Measurements from ENCODE around the gene TPSB2. TPM values are rescaled to one million over a fixed set of nuclear protein-coding genes. Genes with fewer than 3 reads are reported as not detected.
"Not testable (repeated sequence)": the region's sequence is repeated elsewhere in the genome, so short reads cannot be mapped to it uniquely, and the experiment has no call there.

The TPSB2 gene
- total RNA-seq: 22.1 TPM
- long read RNA-seq, transcript TPSB2-201 (6 exons, 1,165 nt): major isoform, 10 of 16 reads
- long read RNA-seq, transcript TPSB2-203 (5 exons, 1,352 nt): minor isoform, 6 of 16 reads
- long read RNA-seq, partial matches to known transcripts: 0 of 16 reads
- long read RNA-seq, other reads (novel, unspliced or antisense): 0 of 16 reads

DNA sequence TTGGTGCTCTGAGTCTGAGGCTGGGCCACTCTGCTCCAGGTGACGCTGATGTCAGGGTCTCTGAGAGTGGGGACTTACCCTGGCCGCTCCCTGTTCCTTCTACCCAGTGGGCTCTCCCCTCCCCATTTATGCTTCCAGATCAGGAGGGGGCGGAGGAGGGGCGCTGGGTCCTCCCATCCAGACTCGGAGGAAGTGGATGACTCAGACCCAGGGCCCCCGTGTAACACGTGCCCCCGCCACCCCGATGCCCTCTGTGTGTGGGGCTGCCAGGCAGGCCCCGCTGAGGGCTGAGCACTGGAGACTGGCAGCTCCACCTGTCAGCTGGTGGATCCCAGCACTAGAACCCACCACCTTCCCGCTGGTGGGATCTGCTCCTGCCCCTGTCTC, at the start of gene TPSB2:
Gene TPSB2 (minus strand): TSS at position 101 of the 387 bp plus-strand sequence. CDS start 233 bp downstream, outside the sequence.
- not testable (repeated sequence) for DNase-seq (ENCODE audit: low spot score)

GRCh38 chr16:1279081-1279944, 49.3 kb upstream of the TPSB2 start:
- DNase-seq (ENCODE audit: low spot score): no peak

- DNase-seq (ENCODE audit: low spot score): no peak
Measured at GRCh38 chr16:1278477-1278876, 48.5 kb upstream of the TPSB2 start.

DNA sequence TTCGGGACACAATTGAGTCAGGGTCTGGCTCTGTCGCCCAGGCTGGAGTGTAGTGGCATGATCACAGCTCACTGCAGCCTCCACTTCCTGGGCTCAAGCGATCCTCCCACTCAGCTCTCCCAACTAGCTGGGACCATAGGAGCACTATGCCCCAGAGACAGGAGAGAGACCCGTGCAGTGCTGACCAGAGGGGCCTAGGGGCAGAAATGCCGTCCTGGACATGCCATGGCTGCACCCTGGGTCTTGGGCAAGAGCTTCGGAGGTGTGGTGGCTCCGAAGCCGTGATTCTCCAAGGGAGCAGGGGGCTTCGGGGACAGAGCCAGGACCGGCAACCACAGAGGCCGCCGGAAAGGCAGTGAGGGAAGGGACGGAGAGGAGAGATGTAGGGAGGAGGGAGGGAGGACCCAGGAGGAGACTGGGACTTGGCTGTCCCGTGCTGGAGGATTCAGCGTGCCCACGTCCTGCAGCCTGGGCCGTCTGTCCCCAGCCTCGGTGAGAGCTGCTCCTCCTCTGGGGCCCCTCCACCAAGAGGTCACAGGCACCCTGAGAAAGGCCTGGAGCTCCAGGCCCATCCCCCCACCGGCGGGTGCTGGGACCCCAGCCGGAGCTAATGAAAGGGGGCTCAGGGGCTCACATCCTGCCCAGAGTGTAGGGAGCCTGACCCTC, 47.8 kb upstream of the TPSB2 start:
- no peak for DNase-seq (ENCODE audit: low spot score)

DNA sequence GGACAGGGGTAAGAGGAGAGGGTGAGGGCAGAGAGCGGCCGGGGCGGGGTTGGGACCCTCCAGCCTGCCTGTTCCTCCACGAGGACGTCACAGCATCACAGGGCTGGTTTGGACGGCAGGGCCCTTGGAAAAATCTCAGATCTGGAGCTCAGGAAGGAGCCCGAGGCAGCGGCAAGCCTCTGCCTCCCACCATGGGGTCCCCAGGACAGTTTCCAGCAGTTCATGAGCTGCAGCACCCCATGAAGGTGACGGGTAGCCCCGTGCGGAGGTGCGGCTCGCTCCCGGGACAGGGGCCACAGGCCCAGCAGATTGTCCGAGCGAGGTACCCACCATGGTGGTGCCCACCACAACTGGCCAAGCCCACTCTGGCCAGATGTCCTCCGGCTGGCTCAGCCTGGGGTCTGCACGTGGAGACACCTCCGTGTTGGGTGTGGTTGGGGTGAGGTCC, 47.2 kb upstream of the TPSB2 start:
- DNase-seq (ENCODE audit: low spot score): no peak

DNA sequence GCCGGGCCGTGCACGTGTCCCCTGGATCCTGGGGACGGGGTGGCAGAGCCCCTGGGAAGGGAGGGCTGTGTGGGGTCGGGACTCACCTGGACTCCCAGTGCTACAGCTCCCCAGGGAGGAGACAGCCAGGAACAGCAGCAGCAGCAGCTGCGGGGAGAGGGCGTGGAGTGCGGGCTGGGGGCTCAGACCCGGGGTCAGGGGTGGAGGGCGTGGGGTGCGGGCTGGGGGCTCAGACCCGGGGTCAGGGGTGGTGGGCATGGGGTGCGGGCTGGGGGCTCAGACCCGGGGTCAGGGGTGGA, 46.5 kb upstream of the TPSB2 start:
- DNase-seq (ENCODE audit: low spot score): no peak

DNA sequence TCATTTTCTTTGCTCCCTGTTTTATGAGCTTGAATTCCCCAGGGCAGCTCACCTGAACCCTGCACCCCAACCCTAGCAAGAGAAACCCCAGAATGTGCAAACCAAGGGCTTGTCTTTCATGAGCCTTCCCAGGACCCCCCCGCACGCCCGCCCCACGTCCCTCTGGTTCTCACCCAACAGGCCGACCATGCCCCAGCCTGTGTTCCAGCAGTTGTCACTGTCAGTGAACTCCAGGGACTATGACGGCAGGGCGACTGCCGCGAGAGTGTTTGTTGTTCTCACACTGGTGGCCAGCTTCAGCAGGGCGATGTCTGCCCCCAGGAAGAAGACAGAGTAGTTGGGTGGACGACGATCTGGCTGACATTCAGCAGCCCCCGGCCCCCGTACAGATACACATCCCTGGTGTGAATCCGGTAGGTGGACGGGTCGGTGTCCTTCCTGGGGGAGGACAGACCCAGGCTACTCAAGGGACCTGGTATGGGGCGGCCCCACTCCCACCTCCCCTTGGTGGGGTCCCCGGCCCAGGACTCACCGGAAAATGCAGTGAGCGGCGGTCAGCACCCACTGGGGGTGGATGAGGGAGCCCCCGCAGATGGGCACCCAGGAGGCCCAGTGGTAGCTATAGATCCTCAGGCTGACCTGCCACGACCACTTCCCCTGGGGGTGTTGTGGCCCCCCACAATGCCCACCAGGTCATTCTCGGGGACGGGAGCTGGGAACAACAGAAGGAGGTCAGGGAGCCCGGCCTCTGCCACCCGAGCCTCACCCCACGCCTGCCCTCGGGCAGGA, 46.0 kb upstream of the TPSB2 start:
- no peak for DNase-seq (ENCODE audit: low spot score)

DNA sequence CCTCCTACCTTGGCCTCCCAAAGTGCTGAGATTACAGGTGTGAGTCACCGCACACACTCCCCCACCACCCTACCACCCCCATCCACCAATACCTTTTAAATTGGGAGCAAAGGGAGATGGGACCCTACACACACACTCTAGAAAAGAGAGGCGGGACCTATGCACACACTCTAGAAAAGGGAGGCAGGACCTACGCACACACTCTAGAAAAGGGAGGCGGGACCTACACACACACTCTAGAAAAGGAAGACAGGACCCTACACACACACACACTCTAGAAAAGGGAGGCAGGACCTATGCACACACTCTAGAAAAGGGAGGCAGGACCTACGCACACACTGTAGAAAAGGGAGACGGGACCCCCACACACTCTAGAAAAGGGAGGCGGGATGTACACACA, 44.8 kb upstream of the TPSB2 start:
- no peak for DNase-seq (ENCODE audit: low spot score)

DNA sequence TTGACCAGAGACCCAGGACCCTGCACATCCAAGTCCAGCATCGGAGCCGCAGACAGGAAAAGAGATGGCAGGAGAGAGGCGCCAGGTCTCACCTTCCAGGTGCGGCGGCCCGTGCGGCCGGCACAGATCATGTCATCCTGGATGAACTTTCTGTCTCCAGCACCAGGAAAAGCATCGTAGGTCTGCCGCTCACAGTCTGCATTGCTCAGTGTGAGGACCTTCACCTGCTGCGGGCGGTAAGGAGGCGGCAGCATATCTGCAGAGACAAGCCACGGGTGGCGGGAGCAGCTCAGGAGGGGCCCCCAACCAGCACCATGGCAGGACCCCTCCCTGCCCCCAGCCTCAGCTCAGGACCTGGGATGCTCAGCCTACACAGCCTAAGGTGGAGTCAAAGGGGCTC, 43.8 kb upstream of the TPSB2 start:
- no peak for DNase-seq (ENCODE audit: low spot score)

DNA sequence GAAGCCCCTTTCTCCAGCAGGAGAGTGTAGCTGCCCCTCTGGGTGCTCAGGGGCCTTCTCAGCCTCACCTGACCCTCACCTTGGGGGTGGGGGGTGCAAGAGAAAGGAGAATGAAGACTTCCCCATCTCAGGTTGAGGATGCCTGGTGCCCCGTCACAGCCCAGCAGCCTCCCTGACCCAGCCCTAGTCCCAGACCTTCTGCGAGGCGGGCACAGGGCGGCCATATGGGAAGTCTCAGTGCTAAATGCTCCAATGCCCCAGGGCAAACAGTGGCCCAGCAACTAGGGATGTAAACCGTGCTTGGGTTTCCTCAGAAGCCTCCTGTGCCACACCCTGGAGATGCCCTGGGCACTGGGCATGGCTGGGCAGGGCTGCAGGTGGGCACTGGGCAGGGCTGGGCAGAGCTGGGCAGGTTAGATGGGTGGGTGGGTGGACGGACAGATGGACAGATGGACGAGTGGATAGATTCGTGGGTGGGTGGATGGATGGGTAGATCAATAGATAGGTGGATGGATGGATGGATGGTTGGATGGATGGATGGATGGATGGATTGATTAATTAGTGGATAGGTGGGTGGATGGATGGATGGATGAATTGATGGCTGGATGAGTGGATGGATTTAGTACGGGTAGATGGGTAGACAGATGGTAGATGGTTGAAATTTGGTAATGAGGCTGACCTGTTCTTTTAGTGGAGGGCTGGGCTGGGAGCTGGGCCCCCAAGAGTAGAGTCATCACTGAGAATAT, 42.6 kb upstream of the TPSB2 start:
- DNase-seq (ENCODE audit: low spot score): no peak

GRCh38 chr16:1271724-1272413, 41.9 kb upstream of the TPSB2 start:
- not testable (repeated sequence) for DNase-seq (ENCODE audit: low spot score)

DNA sequence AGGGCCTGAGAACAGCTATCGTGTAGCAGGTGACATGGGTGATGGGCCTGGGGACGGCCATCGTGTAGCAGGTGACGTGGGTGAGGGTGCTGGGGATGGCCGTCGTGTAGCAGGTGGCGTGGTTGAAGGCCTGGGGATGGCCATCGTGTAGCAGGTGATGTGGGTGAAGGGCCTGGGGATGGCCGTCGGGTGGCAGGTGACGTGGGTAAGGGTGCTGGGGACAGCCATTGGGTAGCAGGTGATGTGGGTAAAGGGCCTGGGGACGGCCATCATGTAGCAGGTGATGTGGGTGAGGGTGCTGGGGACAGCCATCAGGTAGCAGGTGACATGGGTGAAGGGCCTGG, 41.4 kb upstream of the TPSB2 start:
- no peak for DNase-seq (ENCODE audit: low spot score)

DNA sequence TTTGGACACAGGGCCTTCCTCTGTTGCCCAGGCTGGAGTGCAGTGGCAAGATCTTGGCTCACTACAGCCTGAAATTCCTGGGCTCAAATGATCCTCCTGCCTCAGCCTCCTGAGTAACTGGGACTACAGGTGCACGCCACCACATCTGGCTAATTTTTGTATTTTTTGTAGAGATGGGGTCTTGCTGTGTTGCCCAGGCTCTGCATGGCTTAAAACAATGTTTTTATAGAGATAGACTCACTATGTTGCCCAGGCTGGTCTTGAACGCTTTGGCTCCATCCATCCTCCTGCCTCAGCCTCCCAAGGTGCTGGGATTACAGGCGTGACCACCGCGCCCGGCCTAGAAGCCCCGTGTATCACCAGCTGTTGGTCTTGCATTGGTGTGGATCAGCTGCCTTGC, 39.4 kb upstream of the TPSB2 start:
- DNase-seq (ENCODE audit: low spot score): not testable (repeated sequence)

DNA sequence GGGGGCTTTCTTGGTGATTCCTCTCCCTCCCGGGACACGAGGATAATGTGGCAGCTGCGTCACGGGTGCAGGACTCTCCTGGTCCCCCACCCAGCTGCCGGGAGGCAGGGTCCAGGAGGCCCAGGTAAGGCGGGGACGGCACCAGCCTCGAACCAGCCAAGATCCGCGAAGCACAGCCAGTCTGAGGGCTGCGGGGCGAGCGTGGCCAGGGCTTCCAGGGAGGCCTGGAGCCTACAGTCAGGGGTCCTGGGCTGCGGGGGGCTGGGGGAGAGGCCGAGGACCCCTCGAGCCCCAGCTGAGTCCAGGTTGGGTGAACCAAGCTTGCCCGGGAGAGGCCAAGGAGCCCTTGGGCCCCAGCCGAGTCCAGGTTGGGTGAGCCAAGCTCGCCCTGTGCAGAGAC, 35.8 kb upstream of the TPSB2 start:
- DNase-seq (ENCODE audit: low spot score): no peak

DNA sequence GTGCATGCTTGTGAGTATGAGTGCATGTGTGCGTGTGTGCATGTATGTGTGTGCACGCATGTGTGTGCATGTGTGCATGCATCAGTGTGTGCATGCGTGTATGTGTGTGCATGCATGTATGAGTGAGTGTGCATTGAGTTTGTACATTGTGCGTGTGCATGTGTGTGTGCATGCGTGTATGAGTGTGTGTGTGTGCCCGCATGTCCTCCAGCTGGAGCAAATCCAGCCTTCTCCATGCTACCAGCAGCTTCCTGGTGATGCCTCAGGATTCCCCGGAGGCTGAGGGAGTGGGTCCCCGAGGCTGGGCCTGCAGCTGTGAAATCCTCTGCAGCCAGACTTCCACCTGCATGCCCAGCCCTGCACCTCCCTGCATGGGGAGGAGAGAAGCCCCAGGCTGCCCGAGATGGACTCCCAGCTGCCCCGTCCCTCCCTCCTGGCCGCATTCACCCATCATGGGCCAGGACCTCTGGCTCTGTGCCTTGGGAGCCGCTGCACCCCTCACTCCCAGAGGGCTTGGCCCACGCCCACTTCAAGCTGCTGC, 35.2 kb upstream of the TPSB2 start:
- DNase-seq (ENCODE audit: low spot score): no peak

DNA sequence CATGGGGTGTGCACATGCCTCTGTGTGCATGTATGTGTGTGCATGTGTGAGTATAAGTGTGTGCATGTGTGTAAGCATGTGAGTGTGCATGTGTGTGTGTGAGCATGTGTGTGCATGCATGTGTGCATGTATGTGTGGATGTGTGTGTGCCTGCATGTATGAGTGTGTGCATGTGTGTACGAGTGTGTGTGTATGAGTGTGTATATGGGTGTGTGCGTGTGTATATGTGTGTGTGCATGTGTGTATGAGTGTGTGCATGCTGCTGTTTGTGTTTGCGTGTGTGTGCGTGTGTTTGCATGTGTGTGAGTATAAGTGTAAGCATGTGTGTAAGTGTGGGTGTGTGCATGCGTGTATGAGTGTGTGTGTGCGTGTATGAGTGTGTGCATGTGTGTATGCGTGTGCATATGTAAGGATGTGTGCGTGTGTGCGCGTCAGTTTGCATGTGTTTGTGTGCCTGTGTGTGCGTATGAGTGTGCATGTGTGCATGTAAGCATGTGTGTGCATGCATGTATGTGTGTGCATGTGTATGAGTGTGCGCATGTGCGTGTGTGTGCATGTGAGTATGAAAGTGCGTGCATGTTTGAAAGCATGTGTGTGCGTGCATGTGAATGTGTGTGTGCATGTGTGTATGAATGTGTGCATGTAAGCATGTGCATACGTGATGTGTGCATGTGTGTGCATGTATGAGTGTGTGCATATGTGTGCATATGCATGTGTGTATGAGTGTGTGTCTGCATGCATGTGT, 34.5 kb upstream of the TPSB2 start:
- no peak for DNase-seq (ENCODE audit: low spot score)

DNA sequence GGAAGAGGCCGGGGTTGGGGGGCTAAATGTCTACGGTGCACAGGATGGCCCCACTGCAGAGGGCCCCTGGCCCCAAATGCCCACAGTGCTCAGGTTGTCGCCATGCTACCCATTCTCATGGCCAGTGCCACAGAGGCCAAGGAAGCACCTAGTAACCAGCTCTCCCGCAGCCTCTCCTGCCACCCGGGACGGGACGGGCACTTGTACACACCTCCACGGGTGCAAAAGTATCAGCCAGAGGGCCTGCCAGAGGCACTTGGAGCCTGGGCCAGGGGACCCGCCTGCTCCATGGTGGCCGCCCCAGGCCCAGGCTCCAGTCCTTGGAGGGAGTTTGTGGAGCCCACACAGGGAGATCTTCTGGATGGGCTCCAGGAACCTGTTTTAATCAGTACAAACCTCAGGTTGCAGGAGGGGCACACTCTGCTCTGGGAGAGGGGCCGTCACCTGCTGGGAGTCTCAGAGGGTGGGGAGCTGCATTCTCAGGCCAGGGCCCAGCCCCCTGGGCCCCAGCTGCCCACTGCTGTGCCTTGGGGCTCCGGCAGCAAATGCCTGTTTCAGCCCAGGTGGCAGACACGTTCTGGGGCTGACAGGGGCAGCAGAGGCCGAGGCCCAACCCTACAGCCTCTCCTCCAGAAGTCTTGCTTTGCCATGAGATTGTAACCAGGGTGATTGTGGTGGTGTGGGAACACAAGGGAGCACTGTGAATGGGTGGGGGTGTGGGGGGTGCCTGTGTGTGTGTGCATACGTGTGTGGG, 33.8 kb upstream of the TPSB2 start:
- DNase-seq (ENCODE audit: low spot score): no peak

- no peak for DNase-seq (ENCODE audit: low spot score)
Measured at GRCh38 chr16:1262846-1263221, 32.9 kb upstream of the TPSB2 start.
